Fibroblast of lung (primary cell): ENCODE data around the gene RBM20.

Source experiments
- EZH2 ChIP-seq: IDR thresholded peaks from 2 replicates; pipeline ENCODE4 v1.5.1; 2012; ENCODE audit warnings: low read length, control low read depth, mild to moderate bottlenecking; ENCODE audit errors: missing control alignments
- TF ChIP-seq, protein P1 (sequence below), 2 donors: IDR thresholded peaks in 1 of 2; conservative IDR thresholded peaks in 1 of 2; 1 replicate in 1 of 2; 2 replicates in 1 of 2; pipeline ENCODE4 v1.5.1; 2011 to 2012; ENCODE audit warnings: low read length in 2 of 2, control low read depth in 1 of 2, inconsistent platforms in 1 of 2, low read depth in 1 of 2, mild to moderate bottlenecking in 1 of 2

DNA sequence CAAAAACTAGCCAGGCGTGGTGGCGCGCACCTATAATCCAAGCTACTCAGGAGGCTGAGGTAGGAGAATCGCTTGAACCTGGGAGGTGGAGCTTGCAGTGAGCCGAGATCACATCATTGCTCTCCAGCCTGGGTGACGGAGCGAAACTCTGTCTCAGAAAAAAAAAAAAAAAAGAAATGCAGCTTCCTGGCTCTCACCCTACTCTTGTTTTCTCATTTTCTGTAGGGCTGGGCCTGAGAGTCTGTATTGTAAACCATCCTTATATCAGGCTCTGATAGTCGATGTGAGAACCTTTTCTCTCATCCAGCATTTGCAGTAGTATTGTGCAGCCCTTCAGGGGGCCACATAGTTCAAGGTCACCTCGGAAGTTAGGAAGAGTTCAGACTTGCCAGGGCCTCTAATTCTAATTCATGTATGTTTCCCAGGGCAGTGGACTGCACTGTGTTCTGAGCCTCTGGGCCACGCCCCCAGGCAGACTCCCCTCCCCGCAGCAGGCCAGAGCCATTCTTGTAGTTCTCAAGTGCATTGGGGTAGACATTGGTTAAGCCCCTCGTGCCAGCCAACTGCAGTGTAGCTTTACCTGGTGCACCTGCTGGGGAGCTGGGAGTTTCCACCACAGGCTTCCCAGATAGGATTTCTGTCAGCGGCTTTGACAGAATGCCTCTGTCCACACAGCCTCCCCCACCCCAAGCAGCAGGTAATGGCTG lies 189.3 kb downstream of the RBM20 start:
- TF ChIP-seq, protein P1, sequence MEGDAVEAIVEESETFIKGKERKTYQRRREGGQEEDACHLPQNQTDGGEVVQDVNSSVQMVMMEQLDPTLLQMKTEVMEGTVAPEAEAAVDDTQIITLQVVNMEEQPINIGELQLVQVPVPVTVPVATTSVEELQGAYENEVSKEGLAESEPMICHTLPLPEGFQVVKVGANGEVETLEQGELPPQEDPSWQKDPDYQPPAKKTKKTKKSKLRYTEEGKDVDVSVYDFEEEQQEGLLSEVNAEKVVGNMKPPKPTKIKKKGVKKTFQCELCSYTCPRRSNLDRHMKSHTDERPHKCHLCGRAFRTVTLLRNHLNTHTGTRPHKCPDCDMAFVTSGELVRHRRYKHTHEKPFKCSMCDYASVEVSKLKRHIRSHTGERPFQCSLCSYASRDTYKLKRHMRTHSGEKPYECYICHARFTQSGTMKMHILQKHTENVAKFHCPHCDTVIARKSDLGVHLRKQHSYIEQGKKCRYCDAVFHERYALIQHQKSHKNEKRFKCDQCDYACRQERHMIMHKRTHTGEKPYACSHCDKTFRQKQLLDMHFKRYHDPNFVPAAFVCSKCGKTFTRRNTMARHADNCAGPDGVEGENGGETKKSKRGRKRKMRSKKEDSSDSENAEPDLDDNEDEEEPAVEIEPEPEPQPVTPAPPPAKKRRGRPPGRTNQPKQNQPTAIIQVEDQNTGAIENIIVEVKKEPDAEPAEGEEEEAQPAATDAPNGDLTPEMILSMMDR (conservative IDR thresholded peaks at IDR 0.05 in 1 of 2, IDR thresholded peaks at IDR 0.05 in 1 of 2; ENCODE audit: low read depth in 1 of 2, low read length in 2 of 2) = no peak
- TF ChIP-seq EZH2 = no peak
